ENCODE results near the gene COL4A6.

Gene COL4A6

DNA sequence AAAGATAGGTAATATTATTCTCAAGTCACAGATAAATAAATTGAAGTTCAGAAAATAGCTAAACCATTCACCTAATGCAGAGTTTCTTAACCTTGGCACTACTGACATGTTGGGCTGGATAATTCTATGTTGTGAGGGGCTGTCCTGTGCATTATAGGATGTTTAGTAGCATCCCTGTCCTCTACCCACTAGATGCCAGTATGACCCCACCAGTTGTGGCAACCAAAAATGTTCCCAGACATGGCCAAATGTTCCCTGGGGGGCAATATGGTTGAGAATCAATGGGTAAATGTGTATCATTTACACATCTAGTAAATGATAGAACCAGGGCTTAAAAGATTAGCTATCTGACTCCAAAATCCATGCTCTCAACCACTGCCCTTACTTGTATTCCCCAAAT is 140.9 kb downstream of the COL4A6 start:
- no peak overlapping the region for H3K4me2 ChIP-seq (ENCODE audit: low read depth, low read length)
- no peaks in the 10 kb centered on the region for H3K36me3 ChIP-seq (replicated peaks; ENCODE audit: insufficient read depth, low read length)
- H3K4me1 ChIP-seq (ENCODE audit: low read length): no peaks in the 10 kb centered on the region
- no peaks in the 10 kb centered on the region for H4K20me1 ChIP-seq (ENCODE audit: insufficient read depth, low read length)
- H3K79me2 ChIP-seq (ENCODE audit: low read length): no peaks in the 10 kb centered on the region
- no peak for DNase-seq
- no peak overlapping the region for H2AFZ ChIP-seq (ENCODE audit: low read length)
- H3K27ac ChIP-seq (ENCODE audit: low read length): no peak overlapping the region
- no peaks in the 10 kb centered on the region for H3K9me2 ChIP-seq (replicated peaks; ENCODE audit: insufficient read depth, low read length)
- H3K4me3 ChIP-seq (ENCODE audit: low read length): no peak overlapping the region
- H3K27me3 ChIP-seq (replicated peaks; ENCODE audit: insufficient read depth, low read length): no peaks in the 10 kb centered on the region
- no peaks in the 10 kb centered on the region for H3K9me3 ChIP-seq (replicated peaks; ENCODE audit: insufficient read depth, low read length)
- TF ChIP-seq EZH2 (optimal IDR thresholded peaks at IDR 0.05; ENCODE audit: low read depth, low read length) (no peak), EZH2phosphoT487 (IDR thresholded peaks at IDR 0.05; ENCODE audit: low read length) (no peak)
- TF ChIP-seq, protein P1, sequence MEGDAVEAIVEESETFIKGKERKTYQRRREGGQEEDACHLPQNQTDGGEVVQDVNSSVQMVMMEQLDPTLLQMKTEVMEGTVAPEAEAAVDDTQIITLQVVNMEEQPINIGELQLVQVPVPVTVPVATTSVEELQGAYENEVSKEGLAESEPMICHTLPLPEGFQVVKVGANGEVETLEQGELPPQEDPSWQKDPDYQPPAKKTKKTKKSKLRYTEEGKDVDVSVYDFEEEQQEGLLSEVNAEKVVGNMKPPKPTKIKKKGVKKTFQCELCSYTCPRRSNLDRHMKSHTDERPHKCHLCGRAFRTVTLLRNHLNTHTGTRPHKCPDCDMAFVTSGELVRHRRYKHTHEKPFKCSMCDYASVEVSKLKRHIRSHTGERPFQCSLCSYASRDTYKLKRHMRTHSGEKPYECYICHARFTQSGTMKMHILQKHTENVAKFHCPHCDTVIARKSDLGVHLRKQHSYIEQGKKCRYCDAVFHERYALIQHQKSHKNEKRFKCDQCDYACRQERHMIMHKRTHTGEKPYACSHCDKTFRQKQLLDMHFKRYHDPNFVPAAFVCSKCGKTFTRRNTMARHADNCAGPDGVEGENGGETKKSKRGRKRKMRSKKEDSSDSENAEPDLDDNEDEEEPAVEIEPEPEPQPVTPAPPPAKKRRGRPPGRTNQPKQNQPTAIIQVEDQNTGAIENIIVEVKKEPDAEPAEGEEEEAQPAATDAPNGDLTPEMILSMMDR (IDR thresholded peaks at IDR 0.05; ENCODE audit: low read length): no peak
- H3K9ac ChIP-seq (ENCODE audit: low read length): no peak overlapping the region
- no peaks in the 10 kb centered on the region for H3F3A ChIP-seq (ENCODE audit: insufficient read depth, low read length)

DNA sequence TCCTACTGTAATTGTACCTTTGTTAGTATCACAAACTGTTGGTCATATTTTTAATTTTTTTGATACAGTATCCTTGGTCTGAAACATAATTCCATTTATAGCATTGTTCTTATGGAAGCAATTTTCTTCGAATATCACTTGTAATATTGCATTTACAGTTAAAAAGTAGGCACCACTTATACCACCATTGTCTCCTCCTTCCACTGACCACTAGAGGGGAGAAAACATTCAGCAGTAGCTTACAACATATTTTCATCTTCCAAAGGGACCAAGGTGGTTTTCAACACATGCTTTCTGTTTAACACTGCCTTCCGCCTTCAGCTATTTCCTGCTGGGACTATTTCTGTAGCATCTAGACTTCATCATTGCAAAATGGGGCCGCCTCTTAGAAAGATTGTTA is 146.2 kb downstream of the COL4A6 start:
- Histone ChIP-seq H3K4me1 (ENCODE audit: low read length) (no peaks in the 10 kb centered on the region), H3K9me3 (replicated peaks; ENCODE audit: insufficient read depth, low read length) (no peaks in the 10 kb centered on the region), H2AFZ (ENCODE audit: low read length) (no peak overlapping the region), H3K27ac (ENCODE audit: low read length) (no peak overlapping the region), H3K36me3 (replicated peaks; ENCODE audit: insufficient read depth, low read length) (no peaks in the 10 kb centered on the region), H3F3A (ENCODE audit: insufficient read depth, low read length) (no peaks in the 10 kb centered on the region), H3K9me2 (replicated peaks; ENCODE audit: insufficient read depth, low read length) (no peaks in the 10 kb centered on the region), H3K4me3 (ENCODE audit: low read length) (no peak overlapping the region), H4K20me1 (ENCODE audit: insufficient read depth, low read length) (no peaks in the 10 kb centered on the region), H3K9ac (ENCODE audit: low read length) (no peak overlapping the region), H3K79me2 (ENCODE audit: low read length) (no peaks in the 10 kb centered on the region), H3K27me3 (replicated peaks; ENCODE audit: insufficient read depth, low read length) (no peaks in the 10 kb centered on the region), H3K4me2 (ENCODE audit: low read depth, low read length) (no peak overlapping the region)
- DNase-seq: no peak
- TF ChIP-seq EZH2 (optimal IDR thresholded peaks at IDR 0.05; ENCODE audit: low read depth, low read length) (no peak), EZH2phosphoT487 (IDR thresholded peaks at IDR 0.05; ENCODE audit: low read length) (no peak)
- TF ChIP-seq, protein P1 (IDR thresholded peaks at IDR 0.05; ENCODE audit: low read length): no peak

DNA sequence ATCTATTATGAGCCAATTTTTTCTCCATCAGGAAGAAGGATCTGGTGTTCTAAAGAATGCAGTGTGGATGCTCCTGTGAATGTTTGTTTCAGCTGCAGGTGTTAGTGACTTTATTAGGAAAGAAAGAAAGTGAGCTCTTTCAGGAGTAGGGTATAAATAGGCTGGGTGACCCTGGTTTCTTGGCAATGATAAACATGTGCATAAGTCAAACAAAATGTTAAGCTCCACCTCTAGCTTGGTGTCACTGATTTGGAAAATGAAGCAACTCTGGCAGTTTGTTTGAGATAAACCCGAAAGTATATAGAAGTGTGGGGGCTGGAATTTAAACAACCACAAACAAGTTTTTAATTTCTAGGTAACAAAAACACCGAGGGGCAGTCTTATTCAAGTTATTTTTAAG is 152.3 kb downstream of the COL4A6 start:
- H3K36me3 ChIP-seq (replicated peaks; ENCODE audit: insufficient read depth, low read length): no peaks in the 10 kb centered on the region
- H3K79me2 ChIP-seq (ENCODE audit: low read length): no peaks in the 10 kb centered on the region
- H3K9ac ChIP-seq (ENCODE audit: low read length): no peak overlapping the region
- H3K27ac ChIP-seq (ENCODE audit: low read length): peak overlapping the region; percentile 39; the same call in 1 of the 2 replicates
- no peak overlapping the region for H2AFZ ChIP-seq (ENCODE audit: low read length)
- no peaks in the 10 kb centered on the region for H4K20me1 ChIP-seq (ENCODE audit: insufficient read depth, low read length)
- no peaks in the 10 kb centered on the region for H3K27me3 ChIP-seq (replicated peaks; ENCODE audit: insufficient read depth, low read length)
- no peak for DNase-seq
- H3K9me2 ChIP-seq (replicated peaks; ENCODE audit: insufficient read depth, low read length): no peaks in the 10 kb centered on the region
- peak overlapping the region; percentile 13; the same call in 1 of the 2 replicates for H3K4me2 ChIP-seq (ENCODE audit: low read depth, low read length)
- peaks cover 20% of the 10 kb centered on the region for H3K4me1 ChIP-seq (ENCODE audit: low read length)
- no peak overlapping the region for H3K4me3 ChIP-seq (ENCODE audit: low read length)
- H3K9me3 ChIP-seq (replicated peaks; ENCODE audit: insufficient read depth, low read length): no peaks in the 10 kb centered on the region
- TF ChIP-seq EZH2 (optimal IDR thresholded peaks at IDR 0.05; ENCODE audit: low read depth, low read length): no peak
- TF ChIP-seq EZH2phosphoT487 (IDR thresholded peaks at IDR 0.05; ENCODE audit: low read length): no peak
- TF ChIP-seq, protein P1 (IDR thresholded peaks at IDR 0.05; ENCODE audit: low read length): no peak
- H3F3A ChIP-seq (ENCODE audit: insufficient read depth, low read length): no peaks in the 10 kb centered on the region; the same call in 1 of the 2 replicates
